Measurements from ENCODE around the gene LMNTD2. TPM values are rescaled to one million over a fixed set of nuclear protein-coding genes. Genes with fewer than 3 reads are reported as not detected.

LMNTD2 gene
- total and polyA plus RNA-seq, 10 donors = 3.9 to 10.1 (median 5.7) TPM

GRCh38 chr11:586376-587316 is 26.1 kb upstream of the LMNTD2 start:
- no peak for DNase-seq
- peak in 1 of 3 donors; percentile 47 for TF ChIP-seq POLR2AphosphoS5 (IDR thresholded peaks at IDR 0.05)
- no peak for TF ChIP-seq CTCF (IDR thresholded peaks at IDR 0.05 in 8 of 11, conservative IDR thresholded peaks at IDR 0.05 in 3 of 11)
- no peak for TF ChIP-seq POLR2A (IDR thresholded peaks at IDR 0.05)
- H3K9me3 ChIP-seq = no peaks in the 10 kb centered on the region
- WGBS, 5 donors = 85 to 92% (median 89%) methylated on average over 27 to 32 of the region's 32 CpGs
- no peak overlapping the region for H3K4me3 ChIP-seq
- intact Hi-C loops (cut with DNase I; ENCODE audit: low total_unique reads) = no loop called here
- H3K4me1 ChIP-seq = peaks cover 0 to 35% (median 13%) of the 10 kb centered on the region in 6 donors
- peak overlapping the region in 1 of 8 donors; percentile 50 for H3K27ac ChIP-seq
- H3K27me3 ChIP-seq (replicated peaks in 1 of 7) = no peaks in the 10 kb centered on the region
- H3K36me3 ChIP-seq = peaks cover 0 to 97% (median 89%) of the 10 kb centered on the region in 6 donors

GRCh38 chr11:584287-584686 is 23.7 kb upstream of the LMNTD2 start:
- no peak overlapping the region for H3K27ac ChIP-seq
- H3K9me3 ChIP-seq = no peaks in the 10 kb centered on the region
- peak in 1 of 3 donors; percentile 25 for TF ChIP-seq POLR2AphosphoS5 (IDR thresholded peaks at IDR 0.05)
- TF ChIP-seq POLR2A (IDR thresholded peaks at IDR 0.05) = no peak
- no peak for TF ChIP-seq CTCF (IDR thresholded peaks at IDR 0.05 in 8 of 11, conservative IDR thresholded peaks at IDR 0.05 in 3 of 11)
- H3K36me3 ChIP-seq = peaks cover 0 to 82% (median 69%) of the 10 kb centered on the region in 6 donors
- WGBS, 5 donors = 94 to 100% (median 98%) methylated on average over 7 to 10 of the region's 10 CpGs
- intact Hi-C loops (cut with DNase I; ENCODE audit: low total_unique reads) = no loop called here
- H3K4me3 ChIP-seq = no peak overlapping the region
- H3K4me1 ChIP-seq = peaks cover 13 to 59% (median 31%) of the 10 kb centered on the region in 6 donors
- DNase-seq = no peak
- H3K27me3 ChIP-seq (replicated peaks in 1 of 7) = no peaks in the 10 kb centered on the region

GRCh38 chr11:581752-582151 is 21.2 kb upstream of the LMNTD2 start:
- H3K27ac ChIP-seq = no peak overlapping the region
- no peak overlapping the region for H3K4me3 ChIP-seq
- no peaks in the 10 kb centered on the region for H3K9me3 ChIP-seq
- TF ChIP-seq CTCF (IDR thresholded peaks at IDR 0.05 in 8 of 11, conservative IDR thresholded peaks at IDR 0.05 in 3 of 11) (no peak), POLR2A (IDR thresholded peaks at IDR 0.05) (no peak), POLR2AphosphoS5 (IDR thresholded peaks at IDR 0.05) (no peak)
- H3K36me3 ChIP-seq = peaks cover 0 to 69% (median 44%) of the 10 kb centered on the region in 6 donors
- H3K4me1 ChIP-seq = peaks cover 31 to 62% (median 47%) of the 10 kb centered on the region in 6 donors
- 83 to 91% (median 89%) methylated on average over 17 of the region's 17 CpGs for WGBS, 5 donors
- no peak for DNase-seq
- no peaks in the 10 kb centered on the region for H3K27me3 ChIP-seq (replicated peaks in 1 of 7)
- intact Hi-C loops (cut with DNase I; ENCODE audit: low total_unique reads) = no loop called here

- WGBS, 5 donors = 86 to 89% (median 88%) methylated on average over 14 of the region's 14 CpGs
- intact Hi-C loops (cut with DNase I; ENCODE audit: low total_unique reads) = no loop called here
- TF ChIP-seq POLR2A (IDR thresholded peaks at IDR 0.05) (no peak), CTCF (IDR thresholded peaks at IDR 0.05 in 8 of 11, conservative IDR thresholded peaks at IDR 0.05 in 3 of 11) (no peak), POLR2AphosphoS5 (IDR thresholded peaks at IDR 0.05) (no peak)
- H3K36me3 ChIP-seq = peaks cover 0 to 65% (median 40%) of the 10 kb centered on the region in 6 donors
- no peak overlapping the region for H3K27ac ChIP-seq
- no peak for DNase-seq
- H3K4me3 ChIP-seq = no peak overlapping the region
- H3K27me3 ChIP-seq (replicated peaks in 1 of 7) = no peaks in the 10 kb centered on the region
- no peaks in the 10 kb centered on the region for H3K9me3 ChIP-seq
- peaks cover 31 to 58% (median 47%) of the 10 kb centered on the region in 6 donors for H3K4me1 ChIP-seq
Observed at GRCh38 chr11:581342-581741, 20.8 kb upstream of the LMNTD2 start.

Data from spleen (tissue), 11 donors.